ENCODE results near the gene NFYA. TPM values are rescaled to one million over a fixed set of nuclear protein-coding genes. Genes with fewer than 3 reads are reported as not detected.

Gene NFYA
- total RNA-seq, 1 experiment from 2014 or later, result 34.7 TPM

- ATAC-seq (no peak), DNase-seq (ENCODE audit: low spot score) (no peak)
- H3K9me3 Mint-ChIP-seq, result no peaks in the 10 kb centered on the region
- POLR2A ChIA-PET, result no interaction called here
- H3K4me1 Mint-ChIP-seq, result peaks cover 15% of the 10 kb centered on the region
- H3K27ac Mint-ChIP-seq, result no peak overlapping the region
- H3K27me3 Mint-ChIP-seq (ENCODE audit: low read depth), result no peaks in the 10 kb centered on the region
- no peak for TF ChIP-seq MLX (CRISPR knock-in tag; IDR thresholded peaks at IDR 0.05)
- TF ChIP-seq ZNF425 (CRISPR knock-in tag; conservative IDR thresholded peaks at IDR 0.05), result no peak
- no peak for TF ChIP-seq TCF7 (CRISPR knock-in tag; IDR thresholded peaks at IDR 0.05; ENCODE audit: low read depth)
- no peak for TF ChIP-seq ZMAT4 (CRISPR knock-in tag; IDR thresholded peaks at IDR 0.05)
- no peak for TF ChIP-seq ZSCAN18 (CRISPR knock-in tag; IDR thresholded peaks at IDR 0.05)
- no peaks in the 10 kb centered on the region for H3K36me3 Mint-ChIP-seq
- CTCF ChIA-PET, result interaction anchor here (0.8 to 4.5 kb wide), 10 partner anchors 8 to 195 kb away, joined by 3 to 94 read pairs (median 4); no protein-coding TSS in a partner anchor
- H3K4me3 Mint-ChIP-seq, result no peak overlapping the region
These were observed 35.5 kb upstream of the NFYA start for GRCh38 chr6:41037107-41037900.

GRCh38 chr6:41038205-41038604 lies 34.6 kb upstream of the NFYA start:
- ATAC-seq (no peak), DNase-seq (ENCODE audit: low spot score) (no peak)
- no peaks in the 10 kb centered on the region for H3K36me3 Mint-ChIP-seq
- H3K27me3 Mint-ChIP-seq (ENCODE audit: low read depth), result no peaks in the 10 kb centered on the region
- ChIA-PET CTCF (interaction anchor here (1.0 to 4.5 kb wide), 17 partner anchors 10 to 710 kb away, joined by 3 to 94 read pairs (median 5); partner anchors contain the start of genes NFYA and OARD1), POLR2A (interaction anchor here (1.3 kb wide), 1 partner anchor 10 kb away, joined by 5 read pairs; no protein-coding TSS in a partner anchor)
- no peak overlapping the region for H3K4me3 Mint-ChIP-seq
- H3K9me3 Mint-ChIP-seq, result no peaks in the 10 kb centered on the region
- no peak overlapping the region for H3K27ac Mint-ChIP-seq
- TF ChIP-seq NFATC4 (CRISPR knock-in tag; IDR thresholded peaks at IDR 0.05), result no peak
- no peak for TF ChIP-seq SOX15 (CRISPR knock-in tag; IDR thresholded peaks at IDR 0.05)
- TF ChIP-seq USF2 (CRISPR knock-in tag; IDR thresholded peaks at IDR 0.05), result no peak
- no peak for TF ChIP-seq ZNF121 (CRISPR knock-in tag; IDR thresholded peaks at IDR 0.05)
- TF ChIP-seq ZNF423 (CRISPR knock-in tag; IDR thresholded peaks at IDR 0.05), result no peak
- TF ChIP-seq RORB (CRISPR knock-in tag; IDR thresholded peaks at IDR 0.05), result no peak
- no peak for TF ChIP-seq ESRRA (CRISPR knock-in tag; IDR thresholded peaks at IDR 0.05; ENCODE audit: borderline replicate concordance)
- no peak for TF ChIP-seq ZNF138 (CRISPR knock-in tag; conservative IDR thresholded peaks at IDR 0.05)
- no peak for TF ChIP-seq CREM (CRISPR knock-in tag; IDR thresholded peaks at IDR 0.05)
- TF ChIP-seq NR2C2 (CRISPR knock-in tag; IDR thresholded peaks at IDR 0.05), result no peak
- TF ChIP-seq CTCF (IDR thresholded peaks at IDR 0.05), result no peak
- TF ChIP-seq SMAD3 (CRISPR knock-in tag; IDR thresholded peaks at IDR 0.05; ENCODE audit: borderline replicate concordance), result no peak
- TF ChIP-seq ZBTB43 (CRISPR knock-in tag; IDR thresholded peaks at IDR 0.05), result no peak
- TF ChIP-seq NFE2L1 (CRISPR knock-in tag; IDR thresholded peaks at IDR 0.05), result no peak
- no peak for TF ChIP-seq ZBTB21 (CRISPR knock-in tag; IDR thresholded peaks at IDR 0.05; ENCODE audit: borderline replicate concordance)
- TF ChIP-seq ZNF263 (CRISPR knock-in tag; IDR thresholded peaks at IDR 0.05; ENCODE audit: low read depth), result no peak
- no peak for TF ChIP-seq ZNF219 (CRISPR knock-in tag; IDR thresholded peaks at IDR 0.05; ENCODE audit: borderline replicate concordance)
- no peak for TF ChIP-seq EMX1 (CRISPR knock-in tag; IDR thresholded peaks at IDR 0.05)
- peaks cover 15% of the 10 kb centered on the region for H3K4me1 Mint-ChIP-seq

All from WTC11 (cell line).